Astrocyte of the hippocampus (primary cell): ENCODE measurements around the gene MANBA.

Experiments
- DNase-seq: peaks from one replicate; pipeline ENCODE4 v3.0.0; 2011; ENCODE audit warnings: low read depth, low spot score

The MANBA gene

DNA sequence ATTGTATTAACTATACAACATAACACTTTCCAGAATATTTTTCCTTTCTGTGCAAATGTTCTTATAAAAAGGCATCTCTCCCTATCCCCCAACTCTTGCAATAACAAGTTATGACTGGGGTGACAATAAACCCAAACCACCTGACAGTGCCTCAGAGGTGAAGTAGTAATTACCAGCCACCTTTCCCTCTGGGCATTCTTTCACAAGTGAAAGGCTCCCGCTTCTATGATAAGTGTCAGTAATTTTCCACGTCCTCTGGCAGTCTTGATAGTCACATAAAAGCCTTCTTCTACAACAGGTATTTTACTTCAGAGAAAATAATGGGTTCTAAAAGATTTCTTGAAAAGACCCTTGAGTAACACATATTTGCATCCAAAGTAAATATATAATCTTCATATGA is 82.7 kb downstream of the MANBA start:
- no peak for DNase-seq

DNA sequence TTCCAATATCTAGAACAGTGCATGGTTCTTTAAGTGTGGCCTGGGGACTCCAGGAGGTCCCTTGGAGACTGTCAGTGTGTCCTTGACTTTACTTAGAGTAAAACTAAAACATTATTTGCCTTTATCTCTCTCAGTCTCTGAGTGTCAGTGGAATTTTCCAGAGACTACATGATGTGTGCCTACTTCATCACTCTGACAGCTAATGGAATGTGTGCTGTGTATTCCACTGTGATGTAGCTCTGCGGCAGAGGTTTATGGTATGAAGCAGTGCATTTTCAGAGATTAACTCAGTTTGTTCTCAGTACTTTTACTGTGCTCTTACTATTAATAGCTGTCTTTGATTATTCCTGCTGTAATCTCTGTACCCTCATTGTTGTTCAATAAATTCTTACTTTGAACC is 85.6 kb downstream of the MANBA start:
- DNase-seq = peak; percentile 20

GRCh38 chr4:102667001-102667400 is 93.8 kb downstream of the MANBA start:
- no peak for DNase-seq

DNA sequence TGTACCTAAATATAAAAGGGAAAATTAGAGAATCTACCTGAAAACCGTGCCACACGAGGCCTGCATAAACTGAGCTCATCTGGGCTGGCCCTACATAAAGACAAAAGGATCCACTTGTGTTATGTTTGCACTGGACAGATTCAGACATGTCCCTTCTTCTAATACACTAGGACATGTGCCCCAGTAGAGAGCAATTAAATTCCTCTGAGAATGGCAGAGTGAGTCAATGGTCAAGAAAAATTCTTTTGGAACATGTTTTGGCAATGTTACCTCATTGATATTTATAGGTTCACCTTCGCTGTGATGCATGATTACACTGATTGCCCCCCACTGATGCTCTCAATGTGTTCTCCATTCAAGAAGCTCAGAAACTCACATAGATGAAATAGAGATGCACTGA is 95.2 kb downstream of the MANBA start:
- peak; percentile 9 for DNase-seq

DNA sequence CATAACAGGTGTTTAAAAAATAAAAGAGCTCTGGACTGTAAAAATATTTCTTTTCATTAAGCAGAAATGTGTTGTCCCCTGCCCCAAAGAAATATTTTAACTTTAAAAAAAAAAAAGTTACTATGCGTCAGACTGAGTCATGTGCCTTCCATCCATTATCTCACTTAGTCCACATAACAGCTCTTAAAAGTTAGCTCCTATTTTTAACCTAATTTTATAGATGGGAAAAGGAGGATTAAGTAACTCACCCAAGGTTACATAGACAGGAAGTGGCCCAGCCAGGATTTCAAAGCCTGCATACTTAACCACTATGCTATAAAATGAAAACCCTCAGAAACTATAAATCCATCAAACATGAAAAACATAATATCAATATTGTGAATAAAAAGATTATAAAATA is 97.7 kb downstream of the MANBA start:
- peak; percentile 11 for DNase-seq

DNA sequence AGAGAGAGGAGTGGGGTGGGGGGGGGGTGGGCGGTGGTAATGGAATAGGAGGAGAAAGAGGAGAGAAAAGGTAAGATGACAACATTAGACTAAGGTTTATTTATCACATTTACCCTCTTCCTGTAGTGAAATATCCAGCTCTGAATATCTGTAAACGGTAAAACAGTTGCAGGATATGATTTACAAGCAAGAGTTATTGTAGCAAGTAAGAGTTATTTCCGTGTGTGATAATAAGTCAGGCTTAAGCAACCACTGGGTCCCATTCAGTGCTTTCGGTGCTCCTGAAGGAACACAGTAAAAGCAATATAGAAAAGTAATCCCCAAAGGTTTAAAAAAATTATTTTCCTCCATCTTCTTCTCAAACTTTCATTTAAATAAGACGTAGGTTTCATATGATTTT is 103.6 kb downstream of the MANBA start:
- DNase-seq = no peak

GRCh38 chr4:102647117-102647516 is 113.7 kb downstream of the MANBA start:
- no peak for DNase-seq

DNA sequence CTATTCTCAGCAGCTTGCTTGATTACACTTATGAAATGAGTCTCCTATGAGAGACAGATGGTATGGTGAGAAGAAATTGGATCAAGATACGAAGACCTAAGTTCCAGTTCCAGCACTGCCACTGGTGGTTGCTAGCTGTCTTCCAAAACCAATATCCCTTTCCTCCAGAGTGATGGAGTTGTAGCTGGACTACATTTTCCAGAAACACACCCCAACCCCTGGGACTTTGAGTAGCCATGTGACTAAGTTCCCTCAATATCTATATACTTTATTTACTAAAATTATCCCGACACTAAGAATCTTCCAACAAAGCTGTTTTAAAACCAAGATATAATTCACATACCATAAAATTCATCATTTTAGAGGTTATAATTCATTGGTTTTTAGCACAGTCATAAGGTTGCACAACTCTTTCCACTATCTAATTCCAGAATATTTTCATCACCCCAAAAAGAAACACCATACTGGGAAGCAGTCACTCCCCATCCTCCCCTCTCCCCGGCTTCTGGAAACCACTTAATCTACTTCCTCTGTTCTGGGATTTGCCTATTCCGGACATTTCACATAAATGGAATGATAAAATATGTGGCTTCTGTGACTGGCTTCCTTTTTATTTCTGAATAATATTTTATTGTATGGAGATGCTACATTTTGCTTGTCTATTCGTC is 118.0 kb downstream of the MANBA start:
- no peak for DNase-seq

DNA sequence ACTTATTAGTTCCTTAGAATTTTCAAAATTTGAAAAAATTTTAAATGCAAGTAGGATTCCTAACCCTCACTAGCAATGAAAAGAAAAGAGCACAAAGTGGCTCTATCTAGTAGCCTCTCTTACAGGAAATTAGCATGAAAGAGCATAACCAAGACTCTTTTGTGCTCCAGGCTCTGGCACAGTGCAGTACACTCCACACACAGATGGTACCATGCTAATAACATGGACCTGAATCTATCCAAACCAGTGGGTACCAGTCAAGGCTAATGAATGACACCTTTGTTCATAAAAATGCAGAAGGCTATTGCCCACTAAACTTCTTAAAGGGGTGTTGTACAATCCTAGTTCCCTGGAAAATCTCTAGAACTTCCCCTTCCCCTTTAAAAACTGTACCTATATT is 119.0 kb downstream of the MANBA start:
- DNase-seq = no peak

DNA sequence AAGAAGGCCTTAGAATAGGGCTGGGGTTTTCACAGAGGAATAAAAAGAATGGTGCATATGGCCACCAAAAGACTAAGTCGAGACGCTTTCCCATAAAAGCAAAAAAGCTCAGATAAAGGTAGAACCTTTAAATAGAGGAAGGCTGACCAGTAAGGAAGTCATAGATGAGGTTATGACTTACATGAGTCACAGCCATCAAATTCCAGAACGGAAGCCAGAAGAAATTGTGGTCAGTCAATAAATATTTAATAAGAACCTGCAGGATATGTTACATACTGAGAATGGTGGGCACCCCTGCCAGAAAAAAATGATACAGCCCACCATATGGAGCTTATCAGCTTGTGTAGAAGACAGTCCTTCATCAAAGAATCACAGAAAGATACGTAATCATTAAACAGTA is 120.1 kb downstream of the MANBA start:
- no peak for DNase-seq

- DNase-seq = no peak
Measured at GRCh38 chr4:102639598-102639997, 121.2 kb downstream of the MANBA start.

- DNase-seq = peak; percentile 28
Measured at GRCh38 chr4:102638621-102639020, 122.1 kb downstream of the MANBA start.

DNA sequence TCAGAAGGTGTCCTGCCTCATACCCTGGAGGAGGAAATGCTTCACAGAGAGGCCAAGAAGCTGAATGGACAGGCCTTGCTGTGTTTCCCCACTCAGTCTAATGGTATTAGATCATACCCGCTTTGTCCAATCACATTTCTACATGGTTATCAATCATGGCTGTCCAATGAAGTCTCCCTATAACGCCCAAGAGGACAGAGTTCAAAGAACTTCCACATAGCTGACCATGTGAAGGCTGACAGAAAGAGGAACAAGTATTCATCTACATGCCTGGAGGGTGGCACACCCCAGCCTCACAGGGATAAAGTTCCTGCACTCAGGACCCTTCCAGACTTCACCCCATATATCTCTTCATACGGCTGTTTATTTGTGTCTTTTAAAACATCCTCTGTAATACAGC is 123.4 kb downstream of the MANBA start:
- no peak for DNase-seq

GRCh38 chr4:102633100-102633499 is 127.7 kb downstream of the MANBA start:
- no peak for DNase-seq

DNA sequence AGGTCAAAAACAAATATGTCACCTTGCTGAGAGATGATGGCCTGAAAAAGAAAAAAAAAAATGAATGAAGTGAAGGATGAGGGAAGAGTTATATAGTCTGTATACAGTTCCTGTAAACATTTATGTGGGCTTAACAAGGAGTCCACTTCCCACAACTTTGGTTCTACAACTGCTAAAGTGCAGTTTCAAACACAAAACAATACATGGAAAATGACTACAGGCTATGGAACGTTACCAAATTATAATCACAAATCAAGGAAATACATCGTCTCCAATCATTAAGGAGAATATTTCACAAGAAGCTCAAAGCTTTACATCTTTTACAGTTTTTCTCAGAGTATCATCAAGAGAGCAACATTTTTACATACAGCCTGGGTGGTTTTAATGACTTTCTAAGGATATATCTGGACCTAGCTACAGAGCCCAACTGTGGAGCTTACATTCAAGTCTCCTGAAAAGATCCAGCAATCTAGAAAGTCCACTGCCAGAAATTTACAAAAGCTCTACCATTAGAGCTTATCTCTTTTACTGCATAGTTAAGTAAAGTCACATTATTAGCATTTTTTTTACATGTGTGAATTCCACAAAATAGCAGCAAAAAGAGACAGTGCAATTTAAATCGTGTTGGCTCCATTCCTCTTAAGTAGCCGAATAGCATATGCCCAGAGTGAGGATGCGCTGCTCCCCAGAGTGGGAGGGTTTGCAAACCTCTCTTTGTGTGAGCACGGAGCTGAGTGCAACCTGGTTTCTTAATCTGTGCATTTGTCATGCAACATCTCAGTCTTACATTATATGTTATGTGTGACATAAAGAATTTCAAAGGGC is 128.3 kb downstream of the MANBA start:
- no peak for DNase-seq

DNA sequence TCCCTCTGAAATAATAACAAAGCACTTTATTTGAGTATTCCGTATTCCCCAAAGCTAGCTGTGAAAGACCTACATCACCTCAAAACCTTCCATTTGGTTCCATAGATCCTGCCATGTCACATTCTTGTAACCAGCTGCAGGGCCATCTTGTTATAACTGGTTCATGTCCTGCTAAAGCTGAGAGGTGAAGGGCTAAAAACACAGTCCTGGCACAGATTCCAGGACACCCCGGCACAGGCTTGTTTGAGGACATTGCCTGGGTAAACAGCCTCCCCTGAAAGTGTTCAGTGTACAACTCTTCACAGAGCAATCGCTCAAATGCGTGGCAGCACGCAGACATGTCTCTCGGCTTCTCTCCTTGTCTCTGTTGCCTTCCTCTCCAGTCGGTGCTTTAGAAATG is 129.2 kb downstream of the MANBA start:
- DNase-seq = no peak

- no peak for DNase-seq
Measured at GRCh38 chr4:102629673-102630072, 131.1 kb downstream of the MANBA start.

GRCh38 chr4:102627831-102628523 is 132.8 kb downstream of the MANBA start:
- DNase-seq = peak; percentile 64

- no peak for DNase-seq
Measured at GRCh38 chr4:102625232-102625930, 135.4 kb downstream of the MANBA start.

- no peak for DNase-seq
Measured at GRCh38 chr4:102624505-102624904, 136.3 kb downstream of the MANBA start.

DNA sequence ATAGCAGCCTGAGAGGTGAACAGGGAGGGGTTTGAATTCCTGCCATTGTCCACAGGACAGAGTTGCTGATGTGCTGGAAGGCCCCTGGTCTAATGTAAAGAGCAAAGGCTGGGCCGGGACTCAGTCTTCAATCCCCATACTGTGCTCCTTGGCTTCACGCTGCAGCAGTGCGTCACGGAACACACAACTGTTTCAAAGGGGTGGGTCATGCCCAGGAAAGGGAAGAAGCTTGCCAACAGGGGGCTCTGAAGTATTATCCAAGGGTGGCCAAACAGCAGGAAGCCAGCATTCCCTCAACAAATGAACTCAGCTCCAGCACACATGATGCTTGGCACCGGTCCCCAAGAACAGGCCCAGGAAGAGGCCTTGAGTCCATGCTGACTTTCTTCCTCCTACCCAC is 137.1 kb downstream of the MANBA start:
- DNase-seq = peak; percentile 77
